Measurements from ENCODE around the gene NKX1-2. TPM values are rescaled to one million over a fixed set of nuclear protein-coding genes. Genes with fewer than 3 reads are reported as not detected.

Gene NKX1-2
- total RNA-seq, 4 donors from 2014 or later, result 0.78 to 2.4 (median 1.3) TPM

GRCh38 chr10:124481717-124482116, 31.9 kb upstream of the NKX1-2 start:
- DNase-seq (ENCODE audit: low spot score in 2 of 2), result no peak
- WGBS, 2 donors, result 86 to 90% methylated on average over 6 of the region's 6 CpGs
- no peak overlapping the region for H3K4me3 ChIP-seq (ENCODE audit: low read depth, poor library complexity, severe bottlenecking)
- TF ChIP-seq POLR2A (IDR thresholded peaks at IDR 0.05) (no peak), CTCF (IDR thresholded peaks at IDR 0.05) (no peak)
- intact Hi-C loops (cut with DNase I; ENCODE audit: low total_unique reads), result no loop called here

- TF ChIP-seq POLR2A (IDR thresholded peaks at IDR 0.05) (no peak), CTCF (IDR thresholded peaks at IDR 0.05) (no peak)
- 72 to 79% methylated on average over 5 of the region's 5 CpGs for WGBS, 2 donors
- no peak overlapping the region for H3K4me3 ChIP-seq (ENCODE audit: low read depth, poor library complexity, severe bottlenecking)
- no peak for DNase-seq (ENCODE audit: low spot score in 2 of 2)
- intact Hi-C loops (cut with DNase I; ENCODE audit: low total_unique reads), result no loop called here
These were observed 31.0 kb upstream of the NKX1-2 start for GRCh38 chr10:124480860-124481259.

- intact Hi-C loops (cut with DNase I; ENCODE audit: low total_unique reads), result no loop called here
- H3K4me3 ChIP-seq (ENCODE audit: low read depth, poor library complexity, severe bottlenecking), result no peak overlapping the region
- TF ChIP-seq POLR2A (IDR thresholded peaks at IDR 0.05) (no peak), CTCF (IDR thresholded peaks at IDR 0.05) (no peak)
- DNase-seq (ENCODE audit: low spot score in 2 of 2), result no peak
- 80 to 87% methylated on average over 14 of the region's 14 CpGs for WGBS, 2 donors
These were observed 28.7 kb upstream of the NKX1-2 start for GRCh38 chr10:124478515-124478914.

- H3K4me3 ChIP-seq (ENCODE audit: low read depth, poor library complexity, severe bottlenecking), result no peak overlapping the region
- no peak for DNase-seq (ENCODE audit: low spot score in 2 of 2)
- WGBS, 2 donors, result 63 to 65% methylated on average over 8 to 11 of the region's 11 CpGs
- intact Hi-C loops (cut with DNase I; ENCODE audit: low total_unique reads), result no loop called here
- TF ChIP-seq CTCF (IDR thresholded peaks at IDR 0.05) (no peak), POLR2A (IDR thresholded peaks at IDR 0.05) (no peak)
These were observed 28.0 kb upstream of the NKX1-2 start for GRCh38 chr10:124477614-124478363.

- WGBS, 2 donors, result 97 to 98% methylated on average over 15 to 23 of the region's 23 CpGs
- intact Hi-C loops (cut with DNase I; ENCODE audit: low total_unique reads), result no loop called here
- no peak for TF ChIP-seq CTCF (IDR thresholded peaks at IDR 0.05)
- TF ChIP-seq POLR2A (IDR thresholded peaks at IDR 0.05), result no peak
- no peak overlapping the region for H3K4me3 ChIP-seq (ENCODE audit: low read depth, poor library complexity, severe bottlenecking)
- DNase-seq (ENCODE audit: low spot score in 2 of 2), result no peak
These were observed 26.3 kb upstream of the NKX1-2 start for GRCh38 chr10:124476043-124476725.
